GM23248 (cell line): ENCODE results near the gene LDLRAD2. TPM values are rescaled to one million over a fixed set of nuclear protein-coding genes. Genes with fewer than 3 reads are reported as not detected.

Source experiments
- DNase-seq: peaks from one replicate; pipeline ENCODE4 v3.0.0-alpha.2; 2015
- H2AFZ ChIP-seq: fragments of 200-600 bp; sonication (generic); 2 replicates; pipeline ENCODE4 v1.6.1; 2016; ENCODE audit warnings: antibody characterized with exemption
- H3F3A ChIP-seq: fragments of 200-600 bp; sonication (generic); 2 replicates; pipeline ENCODE4 v1.6.1; 2016; ENCODE audit warnings: mild to moderate bottlenecking, antibody characterized with exemption, mixed run types; ENCODE audit not compliant: insufficient read depth
- H3K27ac ChIP-seq: fragments of 200-600 bp; sonication (generic); 2 replicates; pipeline ENCODE4 v1.5.1; 2016; ENCODE audit warnings: mild to moderate bottlenecking
- H3K27me3 ChIP-seq: fragments of 200-600 bp; sonication (generic); replicated peaks from 2 replicates; pipeline ENCODE4 v1.6.1; 2016; ENCODE audit warnings: mild to moderate bottlenecking; ENCODE audit not compliant: insufficient read depth
- H3K36me3 ChIP-seq: fragments of 200-600 bp; sonication (generic); 2 replicates; pipeline ENCODE4 v1.6.1; 2016; ENCODE audit warnings: low read depth, mild to moderate bottlenecking
- H3K4me1 ChIP-seq: fragments of 200-600 bp; sonication (generic); 2 replicates; pipeline ENCODE4 v1.6.1; 2016; ENCODE audit warnings: mild to moderate bottlenecking; ENCODE audit not compliant: insufficient read depth
- H3K4me2 ChIP-seq: fragments of 200-600 bp; sonication (generic); one replicate; pipeline ENCODE4 v1.6.1; 2016; ENCODE audit warnings: mild to moderate bottlenecking; ENCODE audit not compliant: unreplicated experiment
- H3K4me3 ChIP-seq: fragments of 200-600 bp; sonication (generic); 2 replicates; pipeline ENCODE4 v1.5.1; 2016; ENCODE audit warnings: mild to moderate bottlenecking
- H3K79me2 ChIP-seq: fragments of 200-600 bp; sonication (generic); 2 replicates; pipeline ENCODE4 v1.6.1; 2016; ENCODE audit warnings: mild to moderate bottlenecking; ENCODE audit not compliant: insufficient read depth
- H3K9ac ChIP-seq: fragments of 200-600 bp; sonication (generic); 2 replicates; pipeline ENCODE4 v1.6.1; 2016; ENCODE audit warnings: mild to moderate bottlenecking
- H3K9me2 ChIP-seq: fragments of 200-600 bp; sonication (generic); 2 replicates; pipeline ENCODE4 v1.6.1; 2016; ENCODE audit warnings: mixed run types, mild to moderate bottlenecking, moderate library complexity; ENCODE audit not compliant: insufficient read depth
- H3K9me3 ChIP-seq: fragments of 200-600 bp; sonication (generic); one replicate; pipeline ENCODE4 v1.6.1; 2017; ENCODE audit warnings: low read depth
- H4K20me1 ChIP-seq: fragments of 200-600 bp; sonication (generic); 2 replicates; pipeline ENCODE4 v1.6.0; 2016; ENCODE audit not compliant: insufficient read depth
- EZH2 ChIP-seq: fragments of 200-600 bp; sonication (generic); IDR thresholded peaks from 2 replicates; pipeline ENCODE4 v1.6.1; 2018; ENCODE audit warnings: antibody characterized with exemption, mild to moderate bottlenecking; ENCODE audit not compliant: insufficient read depth, poor library complexity, severe bottlenecking
- EZH2phosphoT487 ChIP-seq: fragments of 200-600 bp; sonication (generic); IDR thresholded peaks from 2 replicates; pipeline ENCODE4 v1.6.1; 2018; ENCODE audit warnings: antibody characterized with exemption, moderate library complexity, mild to moderate bottlenecking, low read depth; ENCODE audit not compliant: insufficient read depth
- WGBS, 2 experiments: methylation state at CpG; one replicate each; pipeline ENCODE4 v1.1.6; 2015 to 2017; ENCODE audit warnings: low lambda C conversion rate in 2 of 2, low coverage in 1 of 2; ENCODE audit errors: missing lambda C conversion rate in 2 of 2; 5-methylcytosine and 5-hydroxymethylcytosine counted together
- in situ Hi-C: fragments of 300-500 bp; cut with MboI; formaldehyde crosslinking; loops from 2 replicates; pipeline ENCODE4 v1.15.0; 2020
- polyA plus RNA-seq: library from polyadenylated mRNA; unstranded; fragments of >200 nt; fragmentation: Nextera tagmentation; extraction: Ambion mirVana; gene quantifications from 2 replicates; pipeline ENCODE4 v1.2.1, GENCODE V29; 2016
- total RNA-seq: library from RNA; depleted of rRNA; stranded (reverse); fragments of >200 nt; shearing (Covaris generic); gene quantifications from 2 replicates; pipeline ENCODE4 v1.2.3, GENCODE V29; 2014

Gene LDLRAD2
- total and polyA plus RNA-seq, 2 experiments from 2014 or later, result 8.5 TPM; not detected in 1

GRCh38 chr1:21778405-21778727, 33.7 kb upstream of the LDLRAD2 start:
- DNase-seq, result no peak
- Histone ChIP-seq H3K9me3 (no peaks in the 10 kb centered on the region), H2AFZ (no peak overlapping the region), H3K27ac (no peak overlapping the region), H3K79me2 (peaks cover 95% of the 10 kb centered on the region), H4K20me1 (peaks cover 4% of the 10 kb centered on the region; the same call in 1 of the 2 replicates), H3K36me3 (no peaks in the 10 kb centered on the region), H3K9ac (no peak overlapping the region), H3K4me3 (no peak overlapping the region), H3K9me2 (no peaks in the 10 kb centered on the region), H3F3A (peaks cover 17% of the 10 kb centered on the region), H3K27me3 (no peaks in the 10 kb centered on the region), H3K4me2 (no peak overlapping the region), H3K4me1 (peaks cover 11% of the 10 kb centered on the region)
- 96 to 100% methylated on average over 2 of the region's 2 CpGs for WGBS, 2 experiments
- TF ChIP-seq EZH2, result no peak
- TF ChIP-seq EZH2phosphoT487, result no peak
- in situ Hi-C loops, result no loop called here

- WGBS, 2 experiments, result 89 to 92% methylated on average over 12 of the region's 12 CpGs
- Histone ChIP-seq H3K27ac (no peak overlapping the region), H3K27me3 (no peaks in the 10 kb centered on the region), H3K9ac (no peak overlapping the region), H3K9me3 (no peaks in the 10 kb centered on the region), H3F3A (peaks cover 30% of the 10 kb centered on the region), H3K79me2 (peaks cover 80% of the 10 kb centered on the region), H3K4me2 (no peak overlapping the region), H3K9me2 (no peaks in the 10 kb centered on the region), H3K4me3 (no peak overlapping the region), H3K4me1 (peaks cover 11% of the 10 kb centered on the region), H2AFZ (no peak overlapping the region), H4K20me1 (peaks cover 4% of the 10 kb centered on the region; the same call in 1 of the 2 replicates), H3K36me3 (no peaks in the 10 kb centered on the region)
- in situ Hi-C loops, result no loop called here
- no peak for DNase-seq
- no peak for TF ChIP-seq EZH2
- TF ChIP-seq EZH2phosphoT487, result no peak
Measured at GRCh38 chr1:21779613-21780521, 32.2 kb upstream of the LDLRAD2 start.

GRCh38 chr1:21781815-21782348, 30.2 kb upstream of the LDLRAD2 start:
- TF ChIP-seq EZH2, result no peak
- no peak for TF ChIP-seq EZH2phosphoT487
- H3K27me3 ChIP-seq, result no peaks in the 10 kb centered on the region
- H2AFZ ChIP-seq, result peak overlapping the region; percentile 89
- DNase-seq, result peak; percentile 73
- 1% methylated on average over 17 of the region's 17 CpGs for WGBS, 2 experiments
- H3K79me2 ChIP-seq, result peaks cover 59% of the 10 kb centered on the region
- H3K4me1 ChIP-seq, result peaks cover 11% of the 10 kb centered on the region
- no peaks in the 10 kb centered on the region for H3K9me3 ChIP-seq
- H3K4me3 ChIP-seq, result peak overlapping the region; percentile 99
- peak overlapping the region; percentile 95 for H3K4me2 ChIP-seq
- no peaks in the 10 kb centered on the region for H3K9me2 ChIP-seq
- peak overlapping the region; percentile 100 for H3K27ac ChIP-seq
- no peaks in the 10 kb centered on the region for H3K36me3 ChIP-seq
- in situ Hi-C loops, result no loop called here
- H3F3A ChIP-seq, result peaks cover 27% of the 10 kb centered on the region
- peaks cover 4% of the 10 kb centered on the region; the same call in 1 of the 2 replicates for H4K20me1 ChIP-seq
- peak overlapping the region; percentile 99 for H3K9ac ChIP-seq

- DNase-seq, result peak; percentile 72
- no peaks in the 10 kb centered on the region for H3K9me2 ChIP-seq
- 1 to 2% methylated on average over 37 of the region's 37 CpGs for WGBS, 2 experiments
- H3K4me3 ChIP-seq, result peak overlapping the region; percentile 99
- H3K4me1 ChIP-seq, result peaks cover 11% of the 10 kb centered on the region
- H3F3A ChIP-seq, result peaks cover 27% of the 10 kb centered on the region
- no peaks in the 10 kb centered on the region for H3K9me3 ChIP-seq
- H3K36me3 ChIP-seq, result no peaks in the 10 kb centered on the region
- H2AFZ ChIP-seq, result peak overlapping the region; percentile 89
- H3K4me2 ChIP-seq, result peak overlapping the region; percentile 95
- TF ChIP-seq EZH2phosphoT487 (no peak), EZH2 (no peak)
- peaks cover 2% of the 10 kb centered on the region; the same call in 1 of the 2 replicates for H4K20me1 ChIP-seq
- in situ Hi-C loops, result no loop called here
- H3K9ac ChIP-seq, result peak overlapping the region; percentile 99
- H3K79me2 ChIP-seq, result peaks cover 54% of the 10 kb centered on the region
- peak overlapping the region; percentile 100 for H3K27ac ChIP-seq
- H3K27me3 ChIP-seq, result no peaks in the 10 kb centered on the region
Measured at GRCh38 chr1:21782349-21782867, 29.7 kb upstream of the LDLRAD2 start.
